GM23338 (cell line): ENCODE measurements around the gene HK1.

Experiments
- CREB1 ChIP-seq: fragments of 250-450 bp; sonication (Bioruptor Pico); IDR thresholded peaks from 2 replicates; pipeline ENCODE4 v1.5.0; 2020; ENCODE audit warnings: low read depth, mild to moderate bottlenecking, moderate library complexity
- JUNB ChIP-seq: IDR thresholded peaks from one replicate; pipeline ENCODE4 v1.6.1; 2016; ENCODE audit warnings: antibody characterized with exemption; ENCODE audit not compliant: unreplicated experiment

DNA sequence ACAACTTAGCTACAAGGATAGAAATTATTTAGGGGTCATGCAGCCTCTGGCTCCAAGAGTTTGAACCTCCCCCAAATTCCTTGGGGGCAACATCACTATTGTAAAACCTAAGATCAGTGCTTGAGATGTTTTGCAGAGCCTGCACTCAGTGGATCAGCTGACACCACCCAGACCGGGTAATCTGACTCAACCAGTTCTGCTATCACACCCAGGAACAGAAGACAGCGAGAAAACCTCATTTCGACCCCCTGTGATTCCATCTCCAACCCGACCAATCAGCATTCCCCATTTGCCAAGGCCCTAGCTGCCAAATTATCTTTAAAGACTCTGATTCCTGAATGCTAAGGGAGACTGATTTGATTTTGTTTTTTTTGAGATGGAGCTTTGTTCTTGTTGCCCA is 133.2 kb downstream of the HK1 start:
- TF ChIP-seq JUNB (no peak), CREB1 (CRISPR knock-in tag) (no peak)
